ENCODE measurements around the gene CACNA2D1.

CACNA2D1 gene

DNA sequence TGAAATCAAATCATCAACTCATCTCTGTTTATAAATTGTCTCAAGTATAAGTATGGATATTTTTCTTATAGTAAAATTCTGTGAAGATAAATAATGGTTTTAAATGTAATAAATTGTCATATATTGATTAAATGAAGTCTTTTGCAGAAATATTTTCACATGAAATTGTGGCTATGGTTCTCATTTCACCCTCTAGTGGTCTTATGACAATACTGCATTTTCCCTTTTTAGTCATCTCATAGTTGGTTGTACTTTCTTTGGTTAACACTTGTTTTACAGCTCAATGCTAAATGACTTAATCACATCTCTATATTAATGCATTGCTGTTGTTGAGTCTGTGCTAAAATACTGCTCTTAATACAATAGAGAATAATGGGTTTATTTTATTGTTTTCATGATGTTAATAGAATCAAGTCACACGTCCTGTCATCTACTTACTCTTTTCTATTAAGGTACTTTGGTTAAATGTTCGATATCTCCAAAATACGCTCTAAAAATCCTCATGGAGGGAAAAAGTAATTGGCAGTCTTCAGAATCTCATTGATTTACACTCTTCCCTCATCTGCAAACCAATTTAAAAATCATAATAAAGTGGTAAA lies 38.0 kb upstream of the CACNA2D1 start (continued):
- TF ChIP-seq ESRRG (CRISPR knock-in tag; IDR thresholded peaks at IDR 0.05) (no peak), SNAI2 (CRISPR knock-in tag; IDR thresholded peaks at IDR 0.05) (no peak), CREB5 (CRISPR knock-in tag; IDR thresholded peaks at IDR 0.05; ENCODE audit: low read depth) (no peak), PPARA (CRISPR knock-in tag; IDR thresholded peaks at IDR 0.05; ENCODE audit: borderline replicate concordance) (no peak), RARB (CRISPR knock-in tag; IDR thresholded peaks at IDR 0.05) (no peak)

DNA sequence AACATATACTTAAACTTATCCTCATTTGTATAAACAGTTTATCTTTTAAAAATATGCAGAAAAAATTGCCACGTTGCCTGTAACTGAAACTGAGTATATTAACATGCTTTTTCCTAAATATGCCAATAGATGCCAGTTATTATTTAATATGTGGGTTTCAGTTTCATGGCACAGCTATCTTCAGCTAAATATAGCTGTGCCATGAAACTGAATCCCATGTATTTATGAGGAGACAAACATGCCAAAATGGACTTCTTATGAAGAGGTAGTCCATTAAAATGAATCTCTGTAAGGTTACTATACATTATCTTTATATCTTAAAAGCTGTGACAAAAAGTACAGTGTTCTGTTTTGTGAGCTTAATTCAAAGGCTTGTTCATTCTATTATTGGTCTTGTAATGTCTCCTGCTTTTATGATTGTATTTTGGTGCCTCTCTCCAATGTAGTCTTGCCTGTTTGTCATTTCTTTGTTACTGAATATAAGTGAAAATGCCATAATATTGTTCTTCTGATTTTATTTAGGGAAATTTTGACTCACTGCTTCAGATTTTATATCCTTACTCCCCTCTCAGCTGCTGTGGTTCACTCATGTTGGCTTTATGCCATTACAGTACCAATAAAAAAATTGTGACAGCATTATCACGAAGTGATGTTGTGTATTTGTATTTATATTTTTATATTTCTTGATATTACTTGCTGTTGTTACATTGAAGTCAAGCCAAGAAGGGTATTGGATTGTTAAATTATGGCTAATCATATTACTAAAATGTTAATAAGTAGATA lies 34.3 kb upstream of the CACNA2D1 start:
- no peak for ATAC-seq
- TF ChIP-seq ZNF70 (CRISPR knock-in tag; IDR thresholded peaks at IDR 0.05) (no peak), ZNF8 (CRISPR knock-in tag; IDR thresholded peaks at IDR 0.05) (no peak), CSDC2 (CRISPR knock-in tag; IDR thresholded peaks at IDR 0.05) (no peak), ZNF565 (CRISPR knock-in tag; conservative IDR thresholded peaks at IDR 0.05; ENCODE audit: low read depth) (no peak), OSR1 (CRISPR knock-in tag; IDR thresholded peaks at IDR 0.05) (no peak), TOX (CRISPR knock-in tag; IDR thresholded peaks at IDR 0.05; ENCODE audit: borderline replicate concordance) (no peak), TSHZ2 (CRISPR knock-in tag; IDR thresholded peaks at IDR 0.05) (no peak), ZFP30 (CRISPR knock-in tag; IDR thresholded peaks at IDR 0.05) (no peak), RARB (CRISPR knock-in tag; IDR thresholded peaks at IDR 0.05) (no peak), BACH2 (CRISPR knock-in tag; IDR thresholded peaks at IDR 0.05; ENCODE audit: borderline replicate concordance) (no peak)

DNA sequence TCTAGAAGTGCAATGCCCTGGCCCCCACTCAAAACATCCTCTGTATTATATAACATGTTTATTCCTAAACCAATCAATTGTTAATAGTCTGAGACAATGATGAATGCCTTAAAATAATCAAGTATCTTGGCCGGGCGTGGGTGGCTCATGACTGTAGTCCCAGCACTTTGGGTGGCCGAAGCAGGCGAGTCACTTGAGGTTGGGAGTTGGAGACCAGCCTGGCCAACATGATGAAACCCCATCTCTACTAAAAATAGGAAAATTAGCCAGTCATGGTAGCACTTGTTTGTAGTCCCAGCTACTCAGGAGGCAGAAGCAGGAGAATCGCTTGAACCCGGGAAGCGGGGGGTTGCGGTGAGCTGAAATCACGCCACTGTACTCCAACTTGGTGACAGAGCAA lies 29.4 kb upstream of the CACNA2D1 start:
- no peak for ATAC-seq
- no peak for TF ChIP-seq CREB5 (CRISPR knock-in tag; IDR thresholded peaks at IDR 0.05; ENCODE audit: low read depth)
- TF ChIP-seq ZFP30 (CRISPR knock-in tag; IDR thresholded peaks at IDR 0.05): no peak
- no peak for TF ChIP-seq ESRRG (CRISPR knock-in tag; IDR thresholded peaks at IDR 0.05)
- TF ChIP-seq TCF4 (CRISPR knock-in tag; IDR thresholded peaks at IDR 0.05; ENCODE audit: borderline replicate concordance): no peak
- TF ChIP-seq SNAI2 (CRISPR knock-in tag; IDR thresholded peaks at IDR 0.05): no peak
- no peak for TF ChIP-seq BACH2 (CRISPR knock-in tag; IDR thresholded peaks at IDR 0.05; ENCODE audit: borderline replicate concordance)
- no peak for TF ChIP-seq PPARA (CRISPR knock-in tag; IDR thresholded peaks at IDR 0.05; ENCODE audit: borderline replicate concordance)
- TF ChIP-seq, protein P1, sequence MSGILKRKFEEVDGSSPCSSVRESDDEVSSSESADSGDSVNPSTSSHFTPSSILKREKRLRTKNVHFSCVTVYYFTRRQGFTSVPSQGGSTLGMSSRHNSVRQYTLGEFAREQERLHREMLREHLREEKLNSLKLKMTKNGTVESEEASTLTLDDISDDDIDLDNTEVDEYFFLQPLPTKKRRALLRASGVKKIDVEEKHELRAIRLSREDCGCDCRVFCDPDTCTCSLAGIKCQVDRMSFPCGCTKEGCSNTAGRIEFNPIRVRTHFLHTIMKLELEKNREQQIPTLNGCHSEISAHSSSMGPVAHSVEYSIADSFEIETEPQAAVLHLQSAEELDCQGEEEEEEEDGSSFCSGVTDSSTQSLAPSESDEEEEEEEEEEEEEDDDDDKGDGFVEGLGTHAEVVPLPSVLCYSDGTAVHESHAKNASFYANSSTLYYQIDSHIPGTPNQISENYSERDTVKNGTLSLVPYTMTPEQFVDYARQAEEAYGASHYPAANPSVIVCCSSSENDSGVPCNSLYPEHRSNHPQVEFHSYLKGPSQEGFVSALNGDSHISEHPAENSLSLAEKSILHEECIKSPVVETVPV (CRISPR knock-in tag; IDR thresholded peaks at IDR 0.05): no peak
- TF ChIP-seq ZC3H10 (CRISPR knock-in tag; IDR thresholded peaks at IDR 0.05): no peak
- TF ChIP-seq ZFP3 (CRISPR knock-in tag; IDR thresholded peaks at IDR 0.05): no peak
- TF ChIP-seq ZNF8 (CRISPR knock-in tag; IDR thresholded peaks at IDR 0.05): no peak
- TF ChIP-seq ARNTL (CRISPR knock-in tag; IDR thresholded peaks at IDR 0.05; ENCODE audit: borderline replicate concordance, low read depth): no peak
- no peak for TF ChIP-seq POU6F1 (CRISPR knock-in tag; IDR thresholded peaks at IDR 0.05; ENCODE audit: borderline replicate concordance, low read depth)
- no peak for TF ChIP-seq PATZ1 (CRISPR knock-in tag; IDR thresholded peaks at IDR 0.05; ENCODE audit: borderline replicate concordance)
- no peak for TF ChIP-seq TOX (CRISPR knock-in tag; IDR thresholded peaks at IDR 0.05; ENCODE audit: borderline replicate concordance)
- TF ChIP-seq OSR1 (CRISPR knock-in tag; IDR thresholded peaks at IDR 0.05): no peak
- no peak for TF ChIP-seq RARB (CRISPR knock-in tag; IDR thresholded peaks at IDR 0.05)
- no peak for TF ChIP-seq ZNF70 (CRISPR knock-in tag; IDR thresholded peaks at IDR 0.05)
- TF ChIP-seq CSDC2 (CRISPR knock-in tag; IDR thresholded peaks at IDR 0.05): no peak

Data from SK-N-SH treated with all-trans-retinoic acid at 6 μM for 48 hours (cell line).